B cell (primary cell): ENCODE data around the gene CDNF. TPM values are rescaled to one million over a fixed set of nuclear protein-coding genes. Genes with fewer than 3 reads are reported as not detected.

ENCODE experiments used
- ATAC-seq: fragments of 200-7000 bp; cut with Tn5 transposase; one replicate; pipeline ENCODE4 v1.10.0; 2021; ENCODE audit warnings: low read depth, mild to moderate bottlenecking, moderate number of reproducible peaks, moderate library complexity
- CTCF ChIA-PET: fragments of 350-600 bp; sonication (Branson Sonifier 250); formaldehyde crosslinking; loops from one replicate; lab custom pipeline; 2021; ENCODE audit warnings: antibody characterized with exemption, inconsistent platforms; lab: Charles Lee
- POLR2A ChIA-PET: fragments of 350-600 bp; sonication (Branson Sonifier 250); formaldehyde crosslinking; loops from one replicate; lab custom pipeline; 2021; ENCODE audit warnings: antibody characterized with exemption; lab: Charles Lee
- DNase-seq: peaks from one replicate; pipeline ENCODE4 v3.0.0; 2013
- H2AFZ ChIP-seq: 2 replicates; pipeline ENCODE4 v1.6.1; 2012; ENCODE audit warnings: mild to moderate bottlenecking, low read depth, low read length; ENCODE audit not compliant: insufficient read depth, poor library complexity, severe bottlenecking
- H3K27ac ChIP-seq, 2 donors: 1 replicate in 1 of 2; 2 replicates in 1 of 2; pipeline ENCODE4 v1.5.1; 2012 to 2013; ENCODE audit warnings: low read length in 2 of 2, mild to moderate bottlenecking in 2 of 2, moderate library complexity in 1 of 2
- H3K27me3 ChIP-seq, 4 experiments: fragments of 200-600 bp in 1 of 4; sonication (generic) in 1 of 4; replicated peaks in 1 of 4; 1 replicate in 2 of 4; 2 replicates in 2 of 4; pipeline versions ENCODE4 v1.6.1 to v1.7.0; 2013 to 2016; ENCODE audit warnings: low read length in 3 of 4, mild to moderate bottlenecking in 2 of 4, mixed read lengths in 1 of 4, moderate library complexity in 1 of 4; ENCODE audit not compliant: insufficient read depth in 4 of 4, control insufficient read depth in 3 of 4; ENCODE audit errors: control extremely low read depth in 1 of 4
- H3K36me3 ChIP-seq, 2 experiments: replicated peaks in 1 of 2; 1 replicate in 1 of 2; 2 replicates in 1 of 2; pipeline versions ENCODE4 v1.6.1 to v1.7.1; 2013; ENCODE audit warnings: low read length in 1 of 2; ENCODE audit not compliant: insufficient read depth in 2 of 2, control insufficient read depth in 1 of 2; ENCODE audit errors: control extremely low read depth in 1 of 2, extremely low read depth in 1 of 2
- H3K4me1 ChIP-seq, 2 donors: fragments of 200-600 bp in 1 of 2; sonication (generic) in 1 of 2; 1 replicate in 1 of 2; 2 replicates in 1 of 2; pipeline versions ENCODE4 v1.5.1 to v1.6.1; 2013 to 2017; ENCODE audit warnings: low read length in 2 of 2; ENCODE audit not compliant: control insufficient read depth in 2 of 2, insufficient read depth in 2 of 2
- H3K4me2 ChIP-seq: replicated peaks from 2 replicates; pipeline ENCODE3; 2012; ENCODE audit warnings: mild to moderate bottlenecking, low read depth, low read length; ENCODE audit not compliant: poor library complexity, severe bottlenecking
- H3K4me3 ChIP-seq, 5 experiments: fragments of 200-600 bp in 1 of 5; sonication (generic) in 1 of 5; 1 replicate in 3 of 5; 2 replicates in 2 of 5; pipeline versions ENCODE4 v1.5.1 to v1.7.0; 2011 to 2016; ENCODE audit warnings: low read length in 4 of 5, mild to moderate bottlenecking in 4 of 5, low read depth in 2 of 5, control low read depth in 1 of 5, moderate library complexity in 1 of 5; ENCODE audit not compliant: insufficient read depth in 1 of 5; ENCODE audit errors: control extremely low read depth in 1 of 5, extremely low read depth in 1 of 5
- H3K79me2 ChIP-seq: fragments of 200-600 bp; sonication (generic); one replicate; pipeline ENCODE4 v1.6.0; 2016; ENCODE audit warnings: low read length; ENCODE audit not compliant: control insufficient read depth, insufficient read depth
- H3K9ac ChIP-seq: fragments of 200-600 bp; sonication (generic); 2 replicates; pipeline ENCODE4 v1.6.1; 2017; ENCODE audit warnings: mild to moderate bottlenecking, low read length, moderate library complexity
- H3K9me3 ChIP-seq, 3 donors: one replicate each; pipeline versions ENCODE4 v1.6.1 to v1.7.1; 2013; ENCODE audit warnings: low read length in 2 of 3; ENCODE audit not compliant: control insufficient read depth in 2 of 3, insufficient read depth in 1 of 3; ENCODE audit errors: control extremely low read depth in 1 of 3
- H4K20me1 ChIP-seq: 2 replicates; pipeline ENCODE4 v1.6.0; 2012; ENCODE audit warnings: mild to moderate bottlenecking, low read length; ENCODE audit not compliant: insufficient read depth, control insufficient read depth, poor library complexity, severe bottlenecking
- H3K27ac Mint-ChIP-seq: one replicate; pipeline ENCODE4 v1.8.0; 2021; ENCODE audit warnings: mixed read lengths
- H3K27me3 Mint-ChIP-seq: one replicate; pipeline ENCODE4 v1.8.0; 2021; ENCODE audit warnings: mixed read lengths
- H3K4me1 Mint-ChIP-seq: one replicate; pipeline ENCODE4 v1.8.0; 2021; ENCODE audit warnings: mixed read lengths
- H3K4me3 Mint-ChIP-seq: one replicate; pipeline ENCODE4 v1.8.0; 2021; ENCODE audit warnings: mixed read lengths
- H3K9me3 Mint-ChIP-seq: one replicate; pipeline ENCODE4 v1.8.0; 2022; ENCODE audit warnings: mixed read lengths; ENCODE audit not compliant: insufficient read depth
- CTCF ChIP-seq: fragments of 200-600 bp; IDR thresholded peaks from one replicate; pipeline ENCODE4 v1.8.0; 2022; ENCODE audit warnings: antibody characterized with exemption, mild to moderate bottlenecking
- EZH2 ChIP-seq: IDR thresholded peaks from 2 replicates; pipeline ENCODE4 v1.6.1; 2012; ENCODE audit warnings: borderline replicate concordance, low read depth, mild to moderate bottlenecking, moderate library complexity, low read length; ENCODE audit not compliant: insufficient read depth, poor library complexity, severe bottlenecking
- WGBS: methylation state at CpG from one replicate; pipeline ENCODE4 v1.1.5; 2013; ENCODE audit warnings: missing lambda C conversion rate; ENCODE audit not compliant: insufficient coverage; 5-methylcytosine and 5-hydroxymethylcytosine counted together
- intact Hi-C: fragments of 100-400 bp; cut with micrococcal nuclease; formaldehyde crosslinking; loops from one replicate; pipeline ENCODE4 v1.10.0; 2022
- polyA plus RNA-seq: library from polyadenylated mRNA; depleted of rRNA; stranded (reverse); fragments of >200 nt; gene quantifications from 2 replicates; pipeline ENCODE4 v1.2.3, GENCODE V29; 2012
- total RNA-seq, 2 donors: library from RNA; stranded (reverse); fragments of 120-200 nt in 1 of 2; gene quantifications; 1 replicate in 1 of 2; 2 replicates in 1 of 2; pipeline versions ENCODE4 v1.2.3 to v1.2.4, GENCODE V29; 2013 to 2022

Gene CDNF
- total and polyA plus RNA-seq, 2 donors (not counting 1 experiment from before 2014, with no cell fraction given) = 1.4 to 1.8 TPM

DNA sequence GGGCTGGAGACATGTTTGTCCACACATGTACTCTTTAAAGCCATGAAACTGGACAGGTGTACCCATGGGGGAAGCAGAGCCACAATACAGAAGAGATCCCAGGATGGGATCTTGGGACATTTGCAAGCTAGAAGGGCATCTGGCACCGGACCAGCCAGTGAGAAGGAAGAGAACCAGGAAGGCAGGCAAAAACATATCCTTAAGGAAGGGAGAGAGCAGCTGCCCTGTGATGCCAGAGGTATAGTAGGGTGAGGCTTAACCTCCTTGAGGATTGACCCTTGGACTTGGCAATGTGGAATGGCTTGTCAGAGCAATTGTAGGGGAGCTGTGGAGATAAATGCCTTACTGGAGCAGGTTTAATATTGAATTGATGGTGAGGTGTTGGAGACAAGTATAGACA, 23.0 kb upstream of the CDNF start:
- no peaks in the 10 kb centered on the region for H3K9me3 Mint-ChIP-seq
- H2AFZ ChIP-seq = no peak overlapping the region
- H3K79me2 ChIP-seq = no peaks in the 10 kb centered on the region
- H3K4me1 Mint-ChIP-seq = no peaks in the 10 kb centered on the region
- ChIA-PET POLR2A (no interaction called here), CTCF (no interaction called here)
- H3K27me3 Mint-ChIP-seq = no peaks in the 10 kb centered on the region
- H3K4me3 ChIP-seq = no peak overlapping the region
- no peak overlapping the region for H3K27ac Mint-ChIP-seq
- intact Hi-C loops = no loop called here
- no peaks in the 10 kb centered on the region for H3K9me3 ChIP-seq
- 100% methylated on average over 1 of the region's 1 CpG for WGBS
- DNase-seq (no peak), ATAC-seq (no peak)
- H3K4me1 ChIP-seq = no peaks in the 10 kb centered on the region
- no peak overlapping the region for H3K9ac ChIP-seq
- H3K27me3 ChIP-seq = no peaks in the 10 kb centered on the region
- TF ChIP-seq EZH2 = no peak
- TF ChIP-seq CTCF = no peak
- peaks cover 4 to 12% of the 10 kb centered on the region in 2 experiments for H3K36me3 ChIP-seq
- no peak overlapping the region for H3K27ac ChIP-seq
- H3K4me2 ChIP-seq = no peak overlapping the region
- H4K20me1 ChIP-seq = no peaks in the 10 kb centered on the region
- no peak overlapping the region for H3K4me3 Mint-ChIP-seq

GRCh38 chr10:14859775-14860174, 21.9 kb upstream of the CDNF start:
- intact Hi-C loops = no loop called here
- Mint-ChIP-seq H3K9me3 (no peaks in the 10 kb centered on the region), H3K27ac (no peak overlapping the region), H3K27me3 (no peaks in the 10 kb centered on the region), H3K4me1 (no peaks in the 10 kb centered on the region), H3K4me3 (no peak overlapping the region)
- Histone ChIP-seq H3K27ac (no peak overlapping the region), H2AFZ (no peak overlapping the region), H3K4me1 (no peaks in the 10 kb centered on the region), H3K9ac (no peak overlapping the region), H3K27me3 (no peaks in the 10 kb centered on the region), H3K4me3 (no peak overlapping the region), H3K36me3 (peaks cover 4 to 17% of the 10 kb centered on the region in 2 experiments), H3K4me2 (no peak overlapping the region), H4K20me1 (no peaks in the 10 kb centered on the region), H3K79me2 (no peaks in the 10 kb centered on the region), H3K9me3 (no peaks in the 10 kb centered on the region)
- TF ChIP-seq EZH2 (no peak), CTCF (no peak)
- ATAC-seq (no peak), DNase-seq (no peak)
- ChIA-PET POLR2A (no interaction called here), CTCF (no interaction called here)
